Heart right ventricle (tissue), 16 donors: ENCODE measurements around the gene FANK1. TPM values are rescaled to one million over a fixed set of nuclear protein-coding genes. Genes with fewer than 3 reads are reported as not detected.

Experiments used
- ATAC-seq, 8 donors: fragments of 200-7000 bp; cut with Tn5 transposase; one replicate each; pipeline ENCODE4 v1.9.1; 2020; ENCODE audit warnings: mild to moderate bottlenecking in 8 of 8, moderate library complexity in 8 of 8, moderate number of reproducible peaks in 1 of 8
- DNase-seq, 2 donors: peaks; one replicate each; pipeline ENCODE4 v3.0.0-alpha.2; 2020
- H3K27ac ChIP-seq, 10 donors: fragments of 200-600 bp; sonication (generic) in 2 of 10; one replicate each; pipeline versions ENCODE4 v1.5.0 to v1.8.0; 2020 to 2022; ENCODE audit warnings: mild to moderate bottlenecking in 3 of 10
- H3K27me3 ChIP-seq, 7 donors: fragments of 200-600 bp; one replicate each; pipeline ENCODE4 v1.8.0; 2021 to 2022; ENCODE audit warnings: mild to moderate bottlenecking in 2 of 7
- H3K36me3 ChIP-seq, 9 donors: fragments of 200-600 bp; sonication (generic) in 1 of 9; one replicate each; pipeline versions ENCODE4 v1.5.0 to v1.8.0; 2020 to 2022; ENCODE audit warnings: mild to moderate bottlenecking in 2 of 9
- H3K4me1 ChIP-seq, 9 donors: fragments of 200-600 bp; sonication (generic) in 1 of 9; one replicate each; pipeline versions ENCODE4 v1.5.0 to v1.8.0; 2020 to 2022; ENCODE audit warnings: mild to moderate bottlenecking in 4 of 9
- H3K4me3 ChIP-seq, 10 donors: fragments of 200-600 bp; sonication (generic) in 2 of 10; one replicate each; pipeline versions ENCODE4 v1.5.0 to v1.8.0; 2020 to 2022; ENCODE audit warnings: mild to moderate bottlenecking in 7 of 10, moderate library complexity in 2 of 10
- H3K9me3 ChIP-seq, 11 donors: fragments of 200-600 bp in 10 of 11; sonication (generic) in 2 of 11; one replicate each; pipeline versions ENCODE4 v1.5.0 to v1.8.0; 2013 to 2022; ENCODE audit warnings: mild to moderate bottlenecking in 2 of 11, control low read depth in 1 of 11, moderate library complexity in 1 of 11
- WGBS, 2 donors: extraction: QIAGEN DNeasy Blood & Tissue Kit; methylation state at CpG; one replicate each; pipeline ENCODE4 v1.1.7; 2013; ENCODE audit warnings: inconsistent platforms in 1 of 2; 5-methylcytosine and 5-hydroxymethylcytosine counted together
- intact Hi-C, 10 donors: fragments of 100-400 bp; cut with DNase I; formaldehyde crosslinking; loops; one replicate each; pipeline versions ENCODE4 v1.11.1 to v1.14.2; 2022
- polyA plus RNA-seq, 2 donors: library from polyadenylated mRNA; stranded (reverse); fragments of 200-250 nt; gene quantifications; one replicate each; pipeline ENCODE4 v1.2.3, GENCODE V29; 2013
- total RNA-seq, 10 donors: library from RNA; stranded (reverse); fragmentation: NEBNext Ultra II Directional in 3 of 10; extraction: Animal tissue kit (Norgen Biotek cat#: 25700) in 3 of 10; gene quantifications; one replicate each; pipeline versions ENCODE4 v1.2.1 to v1.2.4, GENCODE V29; 2021 to 2023
- TF ChIP-seq, protein P1 (sequence below), 9 donors: fragments of 200-600 bp; sonication (generic) in 2 of 9; IDR thresholded peaks; one replicate each; pipeline versions ENCODE4 v1.5.0 to v1.8.0; 2021 to 2022; ENCODE audit warnings: antibody characterized with exemption in 9 of 9, mild to moderate bottlenecking in 5 of 9, moderate library complexity in 1 of 9
- donor health status: Arrhythmogenic right ventricular cardiomyopathy.
- donor health status: ischemic (EF 13 %, LVEDD 7.1; RV severe dilation, severe dysfunction).
- donor health status: healthy with polysubstance abuse.
- donor health status: DM: no; HTN: yes; CAD: no.
- donor health status: DM: no; HTN: no; CAD: no.
- donor health status: ischemic (EF 25% LVEDD 6.9; RV normal size, moderate dysfunction).
- donor health status: ischemic (EF 25% LVEDD 5.7; RV mildly dilated, moderate dysfunction).
- donor health status: healthy.
- donor health status: DM: yes; HTN: yes; CAD: no.
- donor health status: Ischemic cardiomyopathy.
- donor health status: ischemic (EF 35%, LVEDD 5.7; RV mildly dilated, moderate dysfunction).
- donor health status: nonischemic (EF 11% LVEDD 7.7; RV severe dilation, severe dysfunction).
- donor health status: DM: yes; HTN: yes; CAD: no.
- donor health status: PGD.
- donor health status: ischemic (EF 29% LVEDD 5.4; RV normal size, mild dysfunction).
- donor health status: nonischemic (EF 23%, LVEDD 6.1; RV moderate dilation, normal function).

The FANK1 gene
- total and polyA plus RNA-seq, 12 donors: 0.40 to 1.2 (median 0.68) TPM; not detected in 3

- intact Hi-C loops: no loop called here
- Histone ChIP-seq H3K27me3 (no peaks in the 10 kb centered on the region), H3K27ac (no peak overlapping the region), H3K9me3 (peaks cover 0 to 9% (median 0%) of the 10 kb centered on the region in 11 donors), H3K4me3 (no peak overlapping the region), H3K36me3 (no peaks in the 10 kb centered on the region), H3K4me1 (no peaks in the 10 kb centered on the region)
- 88 to 90% methylated on average over 5 of the region's 5 CpGs for WGBS, 2 donors
- no peak for DNase-seq
- TF ChIP-seq, protein P1, sequence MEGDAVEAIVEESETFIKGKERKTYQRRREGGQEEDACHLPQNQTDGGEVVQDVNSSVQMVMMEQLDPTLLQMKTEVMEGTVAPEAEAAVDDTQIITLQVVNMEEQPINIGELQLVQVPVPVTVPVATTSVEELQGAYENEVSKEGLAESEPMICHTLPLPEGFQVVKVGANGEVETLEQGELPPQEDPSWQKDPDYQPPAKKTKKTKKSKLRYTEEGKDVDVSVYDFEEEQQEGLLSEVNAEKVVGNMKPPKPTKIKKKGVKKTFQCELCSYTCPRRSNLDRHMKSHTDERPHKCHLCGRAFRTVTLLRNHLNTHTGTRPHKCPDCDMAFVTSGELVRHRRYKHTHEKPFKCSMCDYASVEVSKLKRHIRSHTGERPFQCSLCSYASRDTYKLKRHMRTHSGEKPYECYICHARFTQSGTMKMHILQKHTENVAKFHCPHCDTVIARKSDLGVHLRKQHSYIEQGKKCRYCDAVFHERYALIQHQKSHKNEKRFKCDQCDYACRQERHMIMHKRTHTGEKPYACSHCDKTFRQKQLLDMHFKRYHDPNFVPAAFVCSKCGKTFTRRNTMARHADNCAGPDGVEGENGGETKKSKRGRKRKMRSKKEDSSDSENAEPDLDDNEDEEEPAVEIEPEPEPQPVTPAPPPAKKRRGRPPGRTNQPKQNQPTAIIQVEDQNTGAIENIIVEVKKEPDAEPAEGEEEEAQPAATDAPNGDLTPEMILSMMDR (IDR thresholded peaks at IDR 0.05): no peak
- no peak for ATAC-seq
These were observed 115.6 kb downstream of the FANK1 start for GRCh38 chr10:126011995-126012394.

DNA sequence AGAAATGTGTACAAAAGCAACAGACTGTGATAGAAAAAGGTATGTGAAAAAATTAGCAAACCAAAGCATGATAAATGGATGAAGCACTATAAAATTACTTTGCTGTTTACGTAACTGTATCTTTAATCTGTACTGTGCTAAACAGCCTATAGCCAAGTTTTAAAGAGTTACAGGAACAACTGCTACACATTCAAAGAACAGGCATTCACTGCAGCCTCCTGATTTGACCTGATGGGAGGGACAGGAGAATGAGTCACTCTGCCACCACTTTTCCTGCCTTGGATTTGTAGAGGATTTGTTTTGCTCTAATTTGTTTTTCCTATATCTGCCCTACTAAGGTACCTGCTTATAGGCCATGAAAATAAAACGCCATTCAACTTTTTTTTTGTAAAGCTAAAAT lies 116.1 kb downstream of the FANK1 start:
- no peaks in the 10 kb centered on the region for H3K4me1 ChIP-seq
- intact Hi-C loops: no loop called here
- ATAC-seq: no peak
- H3K9me3 ChIP-seq: peaks cover 0 to 9% (median 0%) of the 10 kb centered on the region in 11 donors
- no peak overlapping the region for H3K27ac ChIP-seq
- TF ChIP-seq, protein P1 (IDR thresholded peaks at IDR 0.05): no peak
- H3K4me3 ChIP-seq: no peak overlapping the region
- 94 to 99% methylated on average over 2 of the region's 2 CpGs for WGBS, 2 donors
- H3K36me3 ChIP-seq: no peaks in the 10 kb centered on the region
- H3K27me3 ChIP-seq: no peaks in the 10 kb centered on the region
- no peak for DNase-seq

- DNase-seq: no peak
- Histone ChIP-seq H3K27ac (no peak overlapping the region), H3K9me3 (peaks cover 0 to 9% (median 0%) of the 10 kb centered on the region in 11 donors), H3K36me3 (no peaks in the 10 kb centered on the region), H3K4me1 (peaks cover 0 to 5% (median 0%) of the 10 kb centered on the region in 9 donors), H3K27me3 (no peaks in the 10 kb centered on the region), H3K4me3 (no peak overlapping the region)
- intact Hi-C loops: no loop called here
- ATAC-seq: no peak
- TF ChIP-seq, protein P1 (IDR thresholded peaks at IDR 0.05): no peak
- WGBS, 2 donors: 82 to 85% methylated on average over 10 of the region's 10 CpGs
These were observed 117.3 kb downstream of the FANK1 start for GRCh38 chr10:126013489-126014281.

DNA sequence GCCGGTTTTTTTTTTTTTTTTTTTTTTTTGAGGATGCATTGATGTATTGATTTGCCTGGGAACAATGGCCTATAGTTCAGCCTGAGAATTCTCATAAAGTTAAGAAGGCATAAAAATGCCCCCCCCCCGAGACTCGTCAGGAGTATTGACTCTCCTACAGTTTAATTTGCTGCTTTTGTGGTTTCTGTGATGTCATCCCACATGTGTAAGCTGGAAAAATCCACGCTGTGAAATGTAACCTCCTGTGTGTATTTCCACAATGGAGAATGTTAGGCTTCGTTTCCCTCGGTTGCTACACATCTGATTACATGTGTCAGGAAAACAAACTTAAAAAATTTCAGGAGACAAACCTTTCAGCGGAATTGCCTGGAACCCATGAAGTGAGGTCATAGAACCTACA lies 117.9 kb downstream of the FANK1 start:
- intact Hi-C loops: no loop called here
- Histone ChIP-seq H3K4me3 (no peak overlapping the region), H3K9me3 (peaks cover 0 to 9% (median 0%) of the 10 kb centered on the region in 11 donors), H3K4me1 (peaks cover 0 to 5% (median 0%) of the 10 kb centered on the region in 9 donors), H3K27ac (no peak overlapping the region), H3K27me3 (no peaks in the 10 kb centered on the region), H3K36me3 (peaks cover 0 to 6% (median 0%) of the 10 kb centered on the region in 9 donors)
- WGBS, 2 donors: 87 to 91% methylated on average over 7 of the region's 7 CpGs
- TF ChIP-seq, protein P1 (IDR thresholded peaks at IDR 0.05): no peak
- DNase-seq (no peak), ATAC-seq (no peak)
